GM18870 (cell line): ENCODE data around the gene C16orf90.
"Not testable (repeated sequence)": the region's sequence is repeated elsewhere in the genome, so short reads cannot be mapped to it uniquely, and the experiment has no call there.

Experiments used
- ATAC-seq: cut with Tn5 transposase; IDR thresholded peaks from one replicate; pipeline ENCODE4 v1.9.1; 2021; ENCODE audit warnings: moderate library complexity; ENCODE audit not compliant: unreplicated experiment

C16orf90 gene

DNA sequence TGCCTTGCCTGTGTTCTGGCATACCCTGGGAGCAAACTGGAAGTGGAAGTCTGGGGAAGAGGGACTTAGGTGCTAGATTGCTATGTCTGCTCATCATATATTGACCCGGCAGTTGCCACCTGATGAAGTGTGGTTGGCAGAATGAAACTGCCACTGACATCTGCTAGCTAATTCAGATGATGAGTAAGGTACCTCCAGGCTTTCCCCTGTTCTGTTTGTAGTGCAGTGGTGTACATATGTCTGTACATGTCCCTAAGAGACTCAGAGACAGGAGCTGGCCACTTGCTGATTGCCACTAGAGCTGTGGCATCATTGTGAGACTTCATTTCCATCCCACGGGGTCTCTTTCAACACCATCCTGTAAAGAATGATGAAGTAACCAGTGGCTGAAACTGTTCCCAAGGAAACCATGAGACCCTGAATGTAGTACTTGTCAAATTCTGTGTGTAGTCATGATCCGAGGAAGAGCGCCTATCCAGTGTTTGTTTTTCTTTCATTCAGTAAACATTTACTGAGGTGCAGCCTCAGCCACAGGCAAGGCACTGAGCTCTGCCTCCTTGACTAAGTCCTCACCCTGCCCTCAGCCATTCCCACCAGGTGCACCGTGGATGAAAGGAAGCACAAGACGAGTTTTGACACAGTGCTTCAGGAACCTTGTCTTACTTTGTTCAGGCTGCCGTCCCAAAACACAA is 18.7 kb upstream of the C16orf90 start:
- no peak for ATAC-seq

DNA sequence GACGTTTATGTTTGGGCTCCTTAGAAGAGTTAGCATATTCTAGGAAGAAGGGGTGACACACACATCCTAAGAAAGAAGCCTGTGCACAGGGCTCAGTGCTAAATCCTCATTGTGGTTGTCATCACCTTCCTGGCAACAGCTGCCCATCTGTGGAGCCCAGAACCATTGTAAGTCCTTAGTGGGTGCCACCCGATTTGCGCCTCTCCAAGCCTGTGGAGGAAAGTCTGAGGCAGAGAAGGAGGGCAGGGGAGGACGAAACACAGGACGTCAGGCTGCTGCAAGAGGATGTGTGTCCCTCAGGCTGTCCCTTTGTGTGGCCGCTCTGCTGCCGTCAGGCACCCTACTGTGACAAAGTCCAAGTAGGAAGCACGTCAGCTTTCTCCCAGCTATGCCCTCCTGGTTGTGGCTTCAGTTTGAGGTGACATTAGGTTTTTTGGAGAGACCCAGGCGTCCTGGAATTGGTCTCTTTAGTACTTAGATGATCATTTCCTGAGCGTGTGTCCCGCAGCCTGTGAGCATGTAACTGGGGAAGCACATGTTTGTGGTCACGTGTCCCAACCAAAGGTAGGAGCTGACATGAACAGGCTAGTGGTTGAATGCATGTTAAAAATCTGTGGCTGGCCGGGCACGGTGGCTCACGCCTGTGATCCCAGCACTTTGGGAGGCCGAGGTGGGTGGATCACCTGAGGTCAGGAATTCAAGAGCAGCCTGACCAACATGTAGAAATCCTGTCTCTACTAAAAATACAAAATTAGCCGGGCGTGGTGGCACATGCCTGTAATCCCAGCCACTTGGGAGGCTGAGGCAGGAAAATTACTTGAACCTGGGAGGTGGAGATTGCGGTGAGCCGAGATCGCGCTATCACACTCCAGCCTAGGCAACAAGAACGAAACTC is 16.2 kb upstream of the C16orf90 start:
- ATAC-seq, result no peak

DNA sequence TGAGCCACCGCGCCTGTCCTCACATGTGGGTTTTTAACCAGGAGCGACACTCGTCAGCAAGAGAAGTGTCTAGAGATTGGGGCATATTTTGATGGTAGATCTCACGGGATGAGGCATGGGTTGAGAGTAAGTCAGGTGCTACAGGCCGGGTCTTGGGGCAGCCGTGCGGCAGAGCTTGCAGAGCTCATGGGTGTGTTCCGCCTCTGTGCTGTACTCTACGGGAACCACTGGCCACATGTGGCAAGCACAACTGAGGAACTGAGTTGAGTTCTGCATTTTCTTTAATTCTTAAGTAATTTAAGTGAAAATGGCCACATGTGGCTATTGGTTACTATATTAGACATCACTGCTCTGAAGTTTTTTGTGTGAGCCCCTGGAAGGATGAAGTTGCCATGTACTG is 15.1 kb upstream of the C16orf90 start:
- ATAC-seq, result no peak

DNA sequence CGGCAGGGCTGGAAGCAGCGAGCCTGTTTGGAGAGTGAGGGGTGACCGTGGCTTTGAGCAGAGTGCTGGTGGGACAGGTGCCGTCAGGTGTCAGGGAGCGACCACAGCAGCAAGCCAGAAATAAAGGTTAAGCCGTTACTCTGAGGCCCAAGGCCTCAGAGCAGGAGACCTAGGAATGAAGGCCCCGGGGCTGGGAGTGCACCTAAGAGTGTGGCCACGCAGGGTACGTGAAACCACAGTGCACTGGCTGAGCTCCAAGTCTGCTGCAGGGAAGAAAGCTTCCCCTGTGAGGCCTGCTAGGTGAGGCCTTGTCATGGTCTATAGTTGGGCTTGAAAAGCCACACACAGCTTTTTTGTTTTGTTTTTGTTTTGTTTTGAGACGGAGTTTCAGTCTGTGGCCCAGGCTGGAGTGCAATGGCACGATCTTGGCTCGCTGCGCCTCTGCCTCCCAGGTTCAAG is 14.2 kb upstream of the C16orf90 start:
- no peak for ATAC-seq

DNA sequence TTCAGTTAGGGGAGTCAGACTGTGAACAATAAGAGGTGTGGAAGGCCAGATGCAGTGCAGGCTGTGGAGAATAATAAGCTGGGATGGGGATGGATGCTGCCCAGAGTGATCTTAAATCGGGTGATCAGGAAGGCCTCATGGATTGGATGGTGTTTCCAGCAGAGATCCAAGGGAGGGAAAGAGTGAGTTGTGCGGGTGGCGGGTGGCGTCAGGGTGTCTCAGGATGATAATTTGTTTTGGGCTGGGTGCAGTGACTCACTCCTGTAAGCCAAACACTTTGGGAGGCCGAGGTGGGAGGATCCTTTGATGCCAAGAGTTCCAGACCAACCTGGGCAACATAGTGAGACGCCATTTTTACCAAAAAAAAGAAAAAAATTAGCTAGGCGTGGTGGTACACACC is 13.4 kb upstream of the C16orf90 start:
- ATAC-seq, result no peak

DNA sequence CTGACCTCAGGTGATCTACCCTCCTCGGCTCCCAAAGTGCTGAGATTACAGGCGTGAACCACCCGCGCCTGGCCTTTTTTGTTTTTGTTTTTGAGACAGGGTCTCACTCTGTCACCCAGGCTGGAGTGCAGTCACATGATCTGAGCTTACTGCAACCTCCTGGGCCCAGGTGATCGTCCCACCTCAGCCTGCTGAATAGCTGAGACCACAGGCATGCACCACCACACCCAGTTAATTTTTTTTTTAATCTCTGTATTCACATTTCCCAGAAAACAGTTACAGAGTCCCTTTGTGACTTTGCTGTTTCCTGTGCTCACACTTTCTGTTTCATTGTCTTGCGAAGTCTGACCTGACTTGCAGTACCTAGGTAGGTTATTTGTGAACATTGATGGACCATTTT is 8.2 kb upstream of the C16orf90 start:
- ATAC-seq, result no peak

DNA sequence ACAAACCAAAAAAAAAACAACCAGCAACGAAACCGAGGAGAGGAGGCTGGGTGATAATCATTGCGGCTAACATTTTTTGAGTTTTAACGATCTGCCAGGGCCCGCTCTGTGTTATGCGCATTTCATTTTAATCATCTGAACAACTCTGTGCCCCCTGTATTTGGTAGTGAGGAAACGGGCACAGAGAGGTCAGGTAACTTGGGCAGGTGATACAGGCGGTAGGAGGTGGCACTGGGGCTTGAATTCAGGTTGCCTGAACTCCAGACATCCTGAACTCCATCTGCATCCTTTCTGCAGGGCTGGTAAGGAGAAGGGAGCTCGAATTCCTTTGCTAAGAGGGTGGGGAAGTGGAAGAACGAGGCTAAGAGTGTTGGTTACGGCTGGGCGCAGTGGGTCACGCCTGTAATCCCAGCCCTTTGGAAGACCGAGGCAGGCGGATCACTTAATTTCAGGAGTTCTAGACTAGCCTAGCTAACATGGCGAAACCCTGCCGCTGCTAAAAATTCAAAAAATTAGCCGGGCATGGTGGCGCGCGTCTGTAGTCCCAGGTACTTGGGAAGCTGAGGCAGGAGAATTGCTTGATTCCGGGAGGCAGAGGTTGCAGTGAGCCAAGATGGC is 6.6 kb upstream of the C16orf90 start:
- no peak for ATAC-seq

DNA sequence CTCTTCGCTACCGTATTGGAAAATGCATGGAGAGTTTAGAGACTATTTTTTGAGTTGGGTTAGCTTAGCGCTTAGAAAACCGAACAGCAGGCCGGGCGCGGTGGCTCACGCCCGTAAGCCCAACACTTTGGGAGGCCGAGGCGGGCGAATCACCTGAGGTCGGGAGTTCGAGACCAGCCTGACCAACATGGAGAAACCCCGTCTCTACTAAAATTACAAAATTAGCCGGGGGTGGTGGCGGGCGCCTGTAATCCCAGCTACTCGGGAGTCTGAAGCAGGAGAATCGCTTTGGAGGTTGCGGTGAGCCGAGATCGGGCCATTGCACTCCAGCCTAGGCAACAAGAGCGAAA is 6.1 kb upstream of the C16orf90 start:
- not testable (repeated sequence) for ATAC-seq

DNA sequence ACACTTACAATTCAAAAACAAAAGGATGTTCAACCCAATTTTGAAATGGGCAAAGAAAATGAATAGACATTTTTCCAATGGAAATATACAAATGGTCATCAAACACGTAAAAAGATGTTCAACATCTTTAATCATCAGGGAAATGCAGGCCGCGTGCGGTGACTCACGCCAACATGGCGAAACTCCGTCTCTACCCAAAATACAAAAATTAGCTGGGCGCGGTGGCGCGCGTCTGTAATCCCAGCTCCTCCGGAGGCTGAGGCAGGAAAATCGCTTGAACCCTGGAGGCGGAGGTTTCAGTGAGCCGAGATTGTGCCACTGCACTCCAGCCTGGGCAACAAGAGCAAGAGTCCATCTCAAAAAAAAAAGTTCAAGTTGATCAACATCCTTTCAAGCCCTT is 3.7 kb upstream of the C16orf90 start:
- ATAC-seq, result no peak

DNA sequence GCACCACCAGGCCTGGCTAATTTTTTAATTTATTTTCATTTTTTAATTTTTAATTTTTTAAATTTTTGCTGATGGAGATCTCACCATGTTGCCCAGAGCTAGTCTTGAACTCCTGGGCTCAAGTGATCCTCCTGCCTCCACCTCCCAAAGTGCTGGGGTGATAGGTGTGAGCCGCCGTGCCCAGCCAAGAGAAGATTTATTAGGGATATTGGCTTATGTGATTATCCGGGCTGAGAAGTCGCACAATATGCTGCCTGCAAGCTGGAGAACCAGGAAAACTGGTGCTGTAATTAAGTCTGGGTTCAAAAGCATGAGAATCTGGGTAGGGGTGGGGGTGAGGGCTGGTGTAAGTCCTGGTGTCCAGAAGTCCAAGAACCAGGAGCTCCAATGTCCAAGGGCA is 2.5 kb upstream of the C16orf90 start:
- no peak for ATAC-seq

DNA sequence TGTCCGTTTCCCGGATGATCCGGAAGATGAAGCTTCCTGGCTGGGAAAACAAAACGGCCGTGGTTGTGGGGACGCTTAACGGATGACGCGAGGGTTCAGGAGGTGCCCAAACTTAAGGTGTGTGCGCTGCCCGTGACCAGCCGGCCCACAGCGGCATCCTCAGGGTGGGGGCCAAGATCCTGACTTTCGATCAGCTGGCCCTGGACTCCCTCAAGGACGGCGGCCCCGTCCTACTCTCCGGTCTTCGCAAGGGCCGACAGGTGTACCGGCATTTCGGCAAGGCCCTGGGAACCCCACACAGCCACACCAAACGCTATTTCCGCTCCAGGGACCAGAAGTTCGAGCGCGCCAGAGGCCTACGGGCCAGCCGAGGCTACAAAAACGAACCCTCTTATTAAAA is 1.1 kb upstream of the C16orf90 start:
- no peak for ATAC-seq

DNA sequence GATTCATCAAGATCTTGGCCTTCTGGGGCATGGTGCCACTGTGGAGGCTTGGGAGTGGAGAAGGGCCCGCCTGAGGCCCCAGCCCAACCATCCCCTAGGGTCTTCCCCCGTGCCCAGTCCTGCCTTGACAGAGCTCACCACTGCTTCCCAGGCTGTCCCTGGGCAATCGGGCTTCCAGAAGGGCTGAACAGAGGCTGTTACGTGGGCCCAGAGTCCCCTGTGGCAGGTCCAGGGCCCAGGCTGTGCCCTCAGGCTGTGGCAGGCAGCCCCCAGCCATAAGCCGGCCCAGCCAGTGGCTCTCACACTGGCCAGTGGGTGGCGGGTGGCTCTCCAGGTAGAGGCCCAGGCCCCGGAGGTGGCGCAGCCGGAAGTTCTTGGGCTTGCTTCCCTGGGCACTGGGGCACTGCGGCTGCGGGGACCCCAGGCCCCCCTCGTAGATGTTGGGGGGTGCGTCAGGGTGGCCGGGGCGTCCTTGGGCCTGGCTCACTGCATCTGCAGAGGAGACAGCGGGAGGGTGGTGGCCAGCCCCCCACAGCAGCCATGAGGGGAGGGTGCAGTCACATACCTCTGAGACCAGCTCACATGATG is 809 bp downstream of the C16orf90 start:
- no peak for ATAC-seq

DNA sequence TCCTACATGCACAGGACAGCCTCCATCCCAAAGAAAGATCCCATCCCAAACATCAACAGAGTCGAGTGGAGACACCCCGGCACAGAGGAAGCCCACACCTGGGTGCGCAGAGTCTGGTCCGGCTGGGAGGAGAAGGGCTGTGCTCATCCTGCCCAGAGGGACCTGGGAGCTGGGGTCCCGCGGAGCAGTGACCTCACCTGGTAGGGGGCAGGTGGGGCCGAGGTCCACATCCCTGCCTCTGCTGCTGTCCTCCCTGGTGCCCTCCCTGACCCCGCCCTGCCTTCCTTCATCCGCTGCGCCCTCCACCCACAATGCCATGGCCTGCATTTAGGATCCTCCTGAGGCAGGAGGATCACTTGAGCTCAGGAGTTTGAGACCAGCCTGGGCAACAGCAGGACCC is 2.9 kb downstream of the C16orf90 start:
- no peak for ATAC-seq

DNA sequence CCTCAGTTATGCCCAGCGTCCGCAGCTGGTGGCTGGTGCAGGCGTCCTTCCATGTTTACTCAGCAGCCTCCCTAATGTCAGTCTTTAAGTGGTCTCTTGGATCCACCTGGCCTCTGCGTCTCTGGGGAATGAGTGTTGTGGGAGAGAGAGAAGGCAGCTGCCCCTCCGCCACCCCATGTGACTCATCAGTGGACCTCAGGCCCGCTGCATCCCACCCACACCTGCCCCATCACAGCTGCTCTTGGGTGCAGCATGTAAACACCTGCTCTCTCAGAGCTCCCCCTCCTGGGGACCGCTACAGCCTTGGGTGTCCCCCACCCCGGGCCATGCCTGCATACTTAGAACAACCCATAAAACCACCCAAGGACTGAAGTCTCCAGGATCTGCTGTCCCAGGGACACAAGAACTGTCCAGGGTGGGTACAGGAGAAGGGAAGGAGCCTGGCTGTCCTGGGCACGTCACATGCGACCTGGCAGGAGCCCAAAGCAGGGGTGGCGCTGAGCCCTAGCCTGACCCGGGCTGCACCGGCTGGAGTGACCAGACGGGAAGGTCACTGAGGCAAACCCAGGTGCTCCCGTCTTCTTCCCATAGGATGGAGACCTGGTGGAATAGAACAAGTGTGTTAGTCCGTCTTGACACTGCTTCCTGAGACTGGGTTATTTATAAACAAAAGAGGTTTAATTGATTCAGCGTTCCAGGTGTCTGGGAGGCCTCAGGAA is 4.2 kb downstream of the C16orf90 start:
- no peak for ATAC-seq

DNA sequence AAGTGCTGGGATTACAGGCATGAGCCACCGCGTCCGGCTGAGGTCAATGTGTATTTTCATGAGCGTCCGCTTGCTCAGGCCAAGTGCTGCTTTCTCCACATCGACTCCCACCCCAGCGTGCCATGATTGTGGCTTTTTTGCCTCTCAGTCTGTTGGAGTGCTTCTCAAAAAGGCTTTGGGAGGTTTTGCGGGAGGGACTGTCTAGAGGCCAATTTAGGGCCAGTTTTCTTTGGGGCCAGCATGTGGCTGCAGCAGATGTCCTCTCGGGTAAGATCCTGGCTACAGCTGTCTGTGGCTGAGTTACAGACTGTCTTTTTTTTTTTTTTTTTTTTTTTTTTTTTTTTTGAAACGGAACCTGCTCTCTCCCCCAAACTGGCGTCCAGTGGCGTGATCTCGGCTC is 6.5 kb downstream of the C16orf90 start:
- ATAC-seq, result no peak

DNA sequence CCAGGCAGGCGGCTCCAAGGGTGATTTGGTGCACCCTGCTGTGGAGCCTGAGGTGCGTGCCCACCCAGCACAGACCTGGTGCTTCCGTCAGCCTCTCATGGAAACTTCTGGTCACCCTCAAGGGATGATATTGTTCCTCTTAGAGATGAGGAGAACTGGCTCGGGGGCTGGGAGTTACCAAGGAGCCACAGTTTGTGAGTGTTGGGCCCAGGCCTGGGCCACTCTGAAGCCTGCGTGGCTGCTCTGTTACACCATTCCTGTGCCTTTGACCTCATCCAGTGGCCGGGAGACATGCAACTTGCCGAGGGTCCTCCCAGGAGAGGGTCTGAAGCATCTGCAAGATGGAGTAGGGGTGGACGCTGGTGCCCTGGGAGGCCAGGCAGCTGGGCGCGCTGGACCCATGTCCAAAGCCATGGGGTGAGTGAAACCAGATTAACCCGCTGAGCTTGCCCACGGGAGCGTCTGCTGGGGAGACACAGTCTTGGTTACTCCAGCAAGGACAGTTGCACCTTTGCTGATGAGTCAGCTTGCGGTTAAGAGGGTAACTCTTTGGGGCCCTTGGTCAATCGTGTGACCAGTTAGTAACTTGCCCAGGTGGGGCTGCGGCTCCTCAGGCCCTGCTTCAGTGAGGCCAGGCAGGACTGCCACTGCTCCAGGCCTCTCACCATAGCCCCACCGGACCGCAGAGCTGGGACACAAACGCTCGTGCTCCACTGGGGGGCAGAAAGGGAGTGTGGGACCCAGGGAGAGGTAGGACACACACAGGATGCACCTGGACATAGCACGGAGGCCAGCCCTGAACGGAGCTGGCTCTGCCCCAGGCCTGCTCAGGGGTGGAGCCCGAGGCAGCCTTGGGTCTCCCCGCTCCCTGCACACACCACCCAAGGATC is 7.5 kb downstream of the C16orf90 start:
- no peak for ATAC-seq

DNA sequence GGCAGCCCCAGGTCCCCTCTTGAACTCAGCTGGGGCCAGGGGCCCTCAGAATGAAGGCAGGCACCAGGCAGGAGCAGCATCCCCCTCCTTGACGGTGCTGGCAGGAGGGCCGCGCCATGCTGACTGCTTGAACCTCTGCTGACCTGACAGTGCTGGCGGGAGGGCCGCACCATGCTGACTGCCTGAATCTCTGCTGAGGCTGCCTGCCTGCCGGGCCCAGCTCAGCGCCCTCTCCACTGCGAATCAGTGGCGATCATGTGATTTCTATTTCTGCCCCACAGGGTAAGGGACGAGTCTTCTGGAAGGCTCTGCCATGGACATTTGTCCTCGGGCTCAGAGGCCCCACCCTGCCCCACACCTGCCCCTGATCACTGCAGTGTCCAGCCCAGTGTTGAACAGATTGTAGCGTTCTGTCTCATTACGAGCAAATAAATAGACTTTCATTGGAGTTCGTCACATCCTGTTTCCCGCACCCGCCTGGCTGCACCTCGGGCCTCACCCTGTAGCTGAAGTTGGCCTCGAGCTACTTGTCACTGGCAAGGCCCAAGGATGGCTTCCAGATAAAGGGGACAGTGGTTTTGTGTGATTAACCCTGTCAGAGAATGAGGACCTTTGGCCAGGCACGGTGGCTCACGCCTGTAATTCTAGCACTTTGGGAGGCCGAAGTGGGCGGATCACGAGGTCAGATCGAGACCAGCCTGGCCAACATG is 8.6 kb downstream of the C16orf90 start:
- no peak for ATAC-seq

DNA sequence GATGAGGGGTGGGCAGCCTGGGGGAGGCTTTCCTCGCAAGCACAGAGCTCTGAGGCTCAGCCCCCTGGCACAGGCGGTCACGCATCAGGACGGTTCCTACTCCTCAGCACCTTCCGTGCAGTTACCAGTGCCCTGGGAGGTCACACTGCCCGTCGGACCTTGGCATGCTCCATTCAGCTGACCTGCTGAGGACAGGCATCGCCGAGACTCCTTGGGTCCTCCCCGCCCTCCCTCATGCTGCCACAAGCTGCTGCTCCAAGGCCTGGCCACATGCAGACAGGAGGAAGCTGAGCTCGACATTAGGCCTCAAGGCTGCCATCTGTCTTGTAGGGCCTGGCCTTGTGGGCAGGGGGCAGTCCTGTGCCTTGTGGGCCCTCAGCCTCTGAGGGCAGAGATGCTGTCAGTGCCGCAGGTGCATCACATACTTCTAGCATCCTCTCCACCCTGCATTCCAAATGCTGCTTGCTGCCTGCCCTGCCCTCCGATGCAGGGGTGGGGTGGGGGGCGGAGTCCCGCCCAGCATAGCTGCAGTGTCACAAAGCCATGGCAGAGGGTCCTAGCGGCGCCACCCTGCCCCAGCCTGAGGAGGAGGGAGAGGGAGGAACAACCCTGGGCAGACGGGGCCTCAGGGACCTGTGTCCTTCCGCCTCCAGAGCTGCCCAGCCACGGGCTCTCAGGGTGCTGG is 9.3 kb downstream of the C16orf90 start:
- no peak for ATAC-seq
